Neuronal stem cell (in vitro differentiated cells): Measurements from ENCODE around the gene VGF.
"Not testable (repeated sequence)": the region's sequence is repeated elsewhere in the genome, so short reads cannot be mapped to it uniquely, and the experiment has no call there.

Source experiments
- DNase-seq: peaks from one replicate; pipeline ENCODE4 v3.0.0-alpha.2; 2013; ENCODE audit warnings: low spot score
- H2AFZ ChIP-seq: one replicate; pipeline ENCODE4 v1.6.1; 2013; ENCODE audit warnings: mild to moderate bottlenecking, low read length, inconsistent platforms
- H2AK5ac ChIP-seq: 2 replicates; pipeline ENCODE4 v1.6.1; 2013; ENCODE audit warnings: low read depth, mild to moderate bottlenecking, inconsistent platforms, low read length, moderate library complexity, mixed read lengths
- H2BK120ac ChIP-seq: 2 replicates; pipeline ENCODE4 v1.6.1; 2013; ENCODE audit warnings: low read depth, mild to moderate bottlenecking, inconsistent platforms, low read length, moderate library complexity, mixed read lengths
- H2BK12ac ChIP-seq: one replicate; pipeline ENCODE4 v1.6.1; 2013; ENCODE audit warnings: low read length, inconsistent platforms
- H2BK15ac ChIP-seq: 2 replicates; pipeline ENCODE4 v1.6.1; 2013; ENCODE audit warnings: mild to moderate bottlenecking, low read length, inconsistent platforms, mixed read lengths
- H2BK5ac ChIP-seq: one replicate; pipeline ENCODE4 v1.6.1; 2013; ENCODE audit warnings: inconsistent platforms, mild to moderate bottlenecking, low read length, moderate library complexity
- H3K14ac ChIP-seq: one replicate; pipeline ENCODE4 v1.6.1; 2013; ENCODE audit warnings: low read length, inconsistent platforms
- H3K18ac ChIP-seq: 2 replicates; pipeline ENCODE4 v1.6.1; 2013; ENCODE audit warnings: low read length, inconsistent platforms
- H3K23ac ChIP-seq: 2 replicates; pipeline ENCODE4 v1.6.1; 2013; ENCODE audit warnings: low read depth, mild to moderate bottlenecking, mixed read lengths, low read length, inconsistent platforms; ENCODE audit not compliant: poor library complexity
- H3K27ac ChIP-seq: replicated peaks from 3 replicates; pipeline ENCODE4 v1.5.1; 2013; ENCODE audit warnings: low read length, inconsistent platforms
- H3K27me3 ChIP-seq, 3 experiments: 2 replicates each; pipeline ENCODE4 v1.6.1; 2013; ENCODE audit warnings: low read length in 3 of 3, mild to moderate bottlenecking in 2 of 3, inconsistent platforms in 1 of 3, low read depth in 1 of 3, mixed read lengths in 1 of 3, moderate library complexity in 1 of 3; ENCODE audit not compliant: control insufficient read depth in 3 of 3, insufficient read depth in 3 of 3
- H3K36me3 ChIP-seq, 2 donors: replicated peaks in 1 of 2; 2 replicates each; pipeline ENCODE4 v1.6.1; 2013; ENCODE audit warnings: low read length in 2 of 2; ENCODE audit not compliant: control insufficient read depth in 2 of 2, insufficient read depth in 2 of 2
- H3K4ac ChIP-seq: 2 replicates; pipeline ENCODE4 v1.6.1; 2013; ENCODE audit warnings: inconsistent platforms, mild to moderate bottlenecking, low read length, moderate library complexity
- H3K4me1 ChIP-seq, 2 donors: 1 replicate in 1 of 2; 2 replicates in 1 of 2; pipeline ENCODE4 v1.6.1; 2013; ENCODE audit warnings: low read length in 2 of 2, low read depth in 1 of 2; ENCODE audit not compliant: control insufficient read depth in 2 of 2, insufficient read depth in 1 of 2
- H3K4me2 ChIP-seq: one replicate; pipeline ENCODE4 v1.6.1; 2013; ENCODE audit warnings: mild to moderate bottlenecking, low read length, inconsistent platforms; ENCODE audit not compliant: insufficient read depth, poor library complexity, severe bottlenecking
- H3K4me3 ChIP-seq, 2 donors: 2 replicates each; pipeline ENCODE4 v1.5.1; 2013; ENCODE audit warnings: low read length in 2 of 2, mild to moderate bottlenecking in 2 of 2, inconsistent platforms in 1 of 2, moderate library complexity in 1 of 2
- H3K79me1 ChIP-seq: one replicate; pipeline ENCODE4 v1.6.1; 2013; ENCODE audit warnings: low read depth, mild to moderate bottlenecking, inconsistent platforms, low read length, moderate library complexity
- H3K9ac ChIP-seq: one replicate; pipeline ENCODE4 v1.6.1; 2013; ENCODE audit warnings: mild to moderate bottlenecking, low read depth, low read length, inconsistent platforms; ENCODE audit not compliant: poor library complexity
- H3K9me3 ChIP-seq, 2 donors: replicated peaks in 1 of 2; 2 replicates each; pipeline versions ENCODE3 to v1.6.1; 2013; ENCODE audit warnings: low read length in 2 of 2, mild to moderate bottlenecking in 2 of 2, inconsistent platforms in 1 of 2, low read depth in 1 of 2, mixed read lengths in 1 of 2, moderate library complexity in 1 of 2; ENCODE audit not compliant: control insufficient read depth in 2 of 2, insufficient read depth in 1 of 2
- H4K8ac ChIP-seq: one replicate; pipeline ENCODE4 v1.6.1; 2013; ENCODE audit warnings: low read depth, mild to moderate bottlenecking, inconsistent platforms, low read length, moderate library complexity
- H4K91ac ChIP-seq: one replicate; pipeline ENCODE4 v1.6.1; 2013; ENCODE audit warnings: low read length, low read depth, mild to moderate bottlenecking, inconsistent platforms; ENCODE audit not compliant: poor library complexity
- WGBS, 2 donors: extraction: QIAGEN DNeasy Blood & Tissue Kit; methylation state at CpG; one replicate each; pipeline ENCODE4 v1.1.7; 2013; ENCODE audit warnings: missing lambda C conversion rate in 2 of 2, mixed read lengths in 1 of 2; ENCODE audit not compliant: insufficient read length in 2 of 2, insufficient replicate concordance in 1 of 2; ENCODE audit errors: extremely low coverage in 2 of 2; 5-methylcytosine and 5-hydroxymethylcytosine counted together

VGF gene

DNA sequence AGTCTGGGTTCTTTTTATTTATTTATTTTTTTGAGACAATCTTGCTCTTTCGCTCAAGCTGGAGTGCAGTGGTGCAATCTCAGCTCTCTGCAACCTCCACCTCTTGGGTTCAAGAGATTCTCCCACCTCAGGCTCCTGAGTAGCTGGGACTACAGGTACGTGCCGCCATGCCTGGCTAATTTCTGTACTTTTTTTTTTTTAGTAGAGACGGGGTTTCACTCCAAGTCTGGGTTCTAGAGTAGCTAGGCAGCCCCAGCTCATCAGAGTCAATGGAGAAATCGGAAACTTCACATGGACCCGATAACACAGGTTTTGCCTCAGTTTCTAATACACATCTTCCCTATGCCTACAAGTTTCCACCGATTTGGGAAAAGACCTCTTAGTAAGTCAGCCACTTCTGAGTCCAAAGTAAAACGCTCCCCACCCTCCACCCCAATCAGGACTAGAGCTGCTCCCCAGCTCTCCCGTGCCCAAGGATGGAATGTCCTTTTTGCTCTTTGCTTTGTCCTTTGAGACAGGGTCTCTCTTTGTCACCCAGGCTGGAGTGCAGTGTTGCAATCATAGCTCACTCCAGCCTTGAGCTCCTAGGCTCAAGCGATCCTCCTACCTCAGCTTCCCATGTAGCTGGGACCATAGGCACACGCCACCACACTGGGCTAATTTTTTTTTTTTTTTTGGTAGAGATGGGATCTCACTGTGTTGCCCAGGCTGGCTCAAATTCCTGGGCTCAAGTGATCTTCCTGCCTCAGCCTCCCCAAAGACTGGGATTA lies 42.3 kb downstream of the VGF start:
- peaks cover 14 to 29% of the 10 kb centered on the region in 2 donors for H3K4me1 ChIP-seq
- H3K4me3 ChIP-seq, result no peak overlapping the region
- no peak overlapping the region for H4K91ac ChIP-seq
- H3K23ac ChIP-seq, result no peak overlapping the region
- H3K4me2 ChIP-seq, result no peak overlapping the region
- no peaks in the 10 kb centered on the region for H3K36me3 ChIP-seq
- H2BK5ac ChIP-seq, result no peak overlapping the region
- no peak for DNase-seq
- no peak overlapping the region for H3K4ac ChIP-seq
- H4K8ac ChIP-seq, result no peak overlapping the region
- H2AK5ac ChIP-seq, result peak overlapping the region; percentile 72
- H3K27me3 ChIP-seq, result no peaks in the 10 kb centered on the region
- H3K79me1 ChIP-seq, result no peaks in the 10 kb centered on the region
- no peak overlapping the region for H2BK12ac ChIP-seq
- H2BK15ac ChIP-seq, result no peak overlapping the region
- H3K18ac ChIP-seq, result no peak overlapping the region
- H3K27ac ChIP-seq, result no peak overlapping the region
- H2AFZ ChIP-seq, result peak overlapping the region; percentile 94
- H3K9me3 ChIP-seq, result no peaks in the 10 kb centered on the region
- no peak overlapping the region for H2BK120ac ChIP-seq
- H3K9ac ChIP-seq, result no peak overlapping the region
- no CpG with 5 or more reads among the region's 11 CpGs for WGBS, 2 donors
- H3K14ac ChIP-seq, result no peak overlapping the region

DNA sequence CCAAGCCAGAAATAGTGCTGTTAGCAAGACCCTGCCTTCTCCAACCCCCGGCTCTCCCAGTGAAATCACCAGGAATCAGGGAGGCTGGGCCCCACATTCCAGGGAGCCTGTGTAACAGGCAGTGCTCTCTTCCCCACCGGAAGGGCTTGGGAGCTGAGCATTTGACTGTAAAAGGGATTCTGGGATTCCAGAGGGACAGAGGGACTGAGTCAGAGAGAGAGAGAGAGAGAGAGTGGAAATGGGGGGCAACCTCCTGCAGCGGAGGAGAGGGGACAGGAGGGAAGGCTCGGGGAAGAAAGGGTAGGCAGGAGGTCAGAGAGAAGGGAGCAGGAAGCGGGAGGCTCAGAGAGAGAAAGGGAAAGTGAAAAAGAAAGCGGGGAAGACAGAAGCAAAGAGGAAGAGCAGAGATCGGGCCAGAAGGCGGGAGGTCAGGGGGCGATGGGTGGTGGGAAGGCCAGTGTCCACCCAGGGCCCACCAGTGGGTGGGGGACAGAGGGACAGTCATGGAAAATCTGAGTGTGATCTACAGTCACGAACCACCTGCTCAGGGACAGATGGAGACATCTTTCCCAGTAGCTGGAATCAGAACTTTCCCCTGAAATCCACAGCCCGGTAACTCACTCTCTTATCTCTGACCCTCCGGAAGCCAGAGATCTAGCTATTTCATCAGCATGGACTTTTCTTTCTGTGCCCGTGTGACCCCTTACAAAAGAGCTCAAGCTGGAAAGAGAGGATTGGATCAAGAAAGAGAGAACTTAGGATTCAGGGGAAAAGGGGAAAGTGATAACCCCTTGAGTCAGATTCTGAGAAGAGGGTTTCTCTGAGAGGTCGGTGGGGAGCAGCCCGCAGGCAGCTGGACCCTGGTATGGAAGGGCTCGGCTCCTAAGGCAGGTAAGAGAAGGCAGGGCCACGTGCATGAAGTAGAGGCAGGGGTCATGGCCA lies 43.1 kb downstream of the VGF start:
- H3K4me3 ChIP-seq, result no peak overlapping the region
- no peak overlapping the region for H3K23ac ChIP-seq
- no peak for DNase-seq
- H4K8ac ChIP-seq, result no peak overlapping the region
- H3K36me3 ChIP-seq, result no peaks in the 10 kb centered on the region
- peaks cover 15 to 28% of the 10 kb centered on the region in 2 donors for H3K4me1 ChIP-seq
- H2BK120ac ChIP-seq, result peak overlapping the region; percentile 47
- peak overlapping the region; percentile 29 for H3K27ac ChIP-seq
- no peak overlapping the region for H3K4me2 ChIP-seq
- no peak overlapping the region for H2BK5ac ChIP-seq
- H3K27me3 ChIP-seq, result no peaks in the 10 kb centered on the region
- no peaks in the 10 kb centered on the region for H3K9me3 ChIP-seq
- peak overlapping the region; percentile 22 for H4K91ac ChIP-seq
- H2BK15ac ChIP-seq, result peak overlapping the region; percentile 86
- no peak overlapping the region for H3K14ac ChIP-seq
- peak overlapping the region; percentile 65 for H3K18ac ChIP-seq
- no peaks in the 10 kb centered on the region for H3K79me1 ChIP-seq
- no peak overlapping the region for H3K9ac ChIP-seq
- H3K4ac ChIP-seq, result no peak overlapping the region
- H2AFZ ChIP-seq, result peak overlapping the region; percentile 94
- H2AK5ac ChIP-seq, result no peak overlapping the region
- H2BK12ac ChIP-seq, result no peak overlapping the region
- no CpG with 5 or more reads among the region's 17 CpGs for WGBS, 2 donors

DNA sequence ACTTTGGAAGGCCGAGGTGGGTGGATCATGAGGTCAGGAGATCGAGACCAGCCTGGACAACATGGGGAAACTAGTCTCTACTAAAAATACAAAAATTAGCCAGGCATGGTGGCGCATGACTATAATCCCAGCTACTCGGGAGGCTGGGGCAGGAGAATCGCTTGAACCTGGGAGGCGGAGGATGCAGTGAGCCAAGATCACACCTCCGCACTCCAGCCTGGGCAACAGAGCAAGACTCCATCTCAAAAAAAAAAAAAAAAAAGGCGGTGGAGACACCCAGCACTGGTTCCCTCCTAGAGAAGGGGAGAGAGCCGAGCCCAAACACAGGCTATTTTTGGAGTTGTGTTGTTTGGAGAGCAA lies 43.8 kb downstream of the VGF start:
- H3K27ac ChIP-seq, H3K27me3 ChIP-seq, H3K4me2 ChIP-seq, H3K9me3 ChIP-seq, H3K36me3 ChIP-seq, H4K8ac ChIP-seq, H2AK5ac ChIP-seq, DNase-seq, H3K79me1 ChIP-seq, H3K4ac ChIP-seq, H2BK5ac ChIP-seq, H3K4me3 ChIP-seq, H3K9ac ChIP-seq, H3K14ac ChIP-seq, H3K23ac ChIP-seq, H4K91ac ChIP-seq, H2BK12ac ChIP-seq: not testable (repeated sequence)
- peak overlapping the region; percentile 94 for H2AFZ ChIP-seq
- H3K4me1 ChIP-seq, result peaks cover 10 to 22% of the 10 kb centered on the region in 2 donors
- peak overlapping the region; percentile 47 for H2BK120ac ChIP-seq
- H3K18ac ChIP-seq, result peak overlapping the region; percentile 65
- peak overlapping the region; percentile 86 for H2BK15ac ChIP-seq
- no CpG with 5 or more reads among the region's 9 CpGs for WGBS, 2 donors

DNA sequence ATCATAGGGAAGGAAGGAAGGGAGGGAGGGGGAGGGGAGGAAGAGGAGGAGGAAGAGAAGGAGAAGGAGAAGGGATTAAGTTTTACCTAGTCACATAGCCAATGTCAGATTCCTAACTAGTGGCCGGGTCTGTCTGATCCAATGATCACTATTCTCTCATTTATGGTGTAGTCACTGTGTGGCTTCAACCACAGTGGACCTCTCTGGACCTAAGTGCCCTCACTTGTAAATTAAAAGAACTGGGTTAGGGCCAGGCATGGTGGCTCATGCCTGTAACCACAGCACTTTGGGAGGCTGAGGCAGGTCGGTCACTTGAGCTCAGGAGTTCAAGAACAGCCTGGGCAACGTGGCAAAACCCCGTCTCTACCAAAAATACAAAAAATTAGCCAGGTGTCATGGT lies 45.1 kb downstream of the VGF start:
- Histone ChIP-seq H3K14ac (no peak overlapping the region), H3K9me3 (no peaks in the 10 kb centered on the region), H3K79me1 (no peaks in the 10 kb centered on the region), H2BK5ac (no peak overlapping the region), H2BK15ac (no peak overlapping the region), H3K4me1 (peaks cover 7 to 14% of the 10 kb centered on the region in 2 donors), H2AFZ (no peak overlapping the region), H3K9ac (no peak overlapping the region), H4K8ac (no peak overlapping the region), H3K4me2 (no peak overlapping the region), H3K27ac (no peak overlapping the region), H3K23ac (no peak overlapping the region), H3K4me3 (no peak overlapping the region), H3K18ac (no peak overlapping the region), H2BK120ac (no peak overlapping the region), H3K27me3 (no peaks in the 10 kb centered on the region), H2AK5ac (no peak overlapping the region), H3K36me3 (no peaks in the 10 kb centered on the region), H2BK12ac (no peak overlapping the region), H3K4ac (no peak overlapping the region), H4K91ac (no peak overlapping the region)
- no peak for DNase-seq
- no CpG with 5 or more reads among the region's 4 CpGs for WGBS, 2 donors
